Right ventricle myocardium superior (tissue), 1 donor: ENCODE results near the gene GJB2. TPM values are rescaled to one million over a fixed set of nuclear protein-coding genes. Genes with fewer than 3 reads are reported as not detected.
A peak's percentile ranks its signal among the peaks of the same experiment; 100 is the strongest.

ENCODE experiments used
- ATAC-seq: fragments of 200-7000 bp; cut with Tn5 transposase; one replicate; pipeline ENCODE4 v1.9.1; 2020; ENCODE audit warnings: mild to moderate bottlenecking; ENCODE audit not compliant: poor library complexity
- DNase-seq: peaks from one replicate; pipeline ENCODE4 v3.0.0-alpha.2; 2020
- intact Hi-C: fragments of 100-400 bp; cut with DNase I; formaldehyde crosslinking; loops from one replicate; pipeline ENCODE4 v1.11.2; 2022
- long read RNA-seq: library from polyadenylated mRNA; unstranded; transcript quantifications from one replicate; pipeline ENCODE4 v2.0.0, GENCODE V29; 2021
- total RNA-seq: library from RNA; stranded (reverse); fragmentation: NEBNext Ultra II Directional; extraction: Animal tissue kit (Norgen Biotek cat#: 25700); gene quantifications from one replicate; pipeline ENCODE4 v1.2.1, GENCODE V29; 2021
- donor health status: DM: no; HTN: yes; CAD: no; lungs with severe emphysema.

The GJB2 gene
- 0.38 TPM for total RNA-seq
- long read RNA-seq, partial matches to known transcripts = 0 of 2 reads
- long read RNA-seq, other reads (novel, unspliced or antisense) = 0 of 2 reads

DNA sequence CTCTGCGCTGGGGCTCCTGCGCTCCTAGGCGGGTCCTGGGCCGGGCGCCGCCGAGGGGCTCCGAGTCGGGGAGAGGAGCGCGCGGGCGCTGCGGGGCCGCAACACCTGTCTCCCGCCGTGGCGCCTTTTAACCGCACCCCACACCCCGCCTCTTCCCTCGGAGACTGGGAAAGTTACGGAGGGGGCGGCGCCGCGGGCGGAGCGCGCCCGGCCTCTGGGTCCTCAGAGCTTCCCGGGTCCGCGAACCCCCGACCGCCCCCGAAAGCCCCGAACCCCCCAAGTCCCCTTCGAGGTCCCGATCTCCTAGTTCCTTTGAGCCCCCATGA is at the start of gene GJB2:
Gene GJB2, minus strand, starts transcription at position 103 of the 326 bp plus-strand sequence. CDS start 3,357 bp downstream, outside the sequence.
- intact Hi-C loops = no loop called here
- no peak for DNase-seq
- ATAC-seq = peak; percentile 61

GRCh38 chr13:20241593-20241992 is 48.9 kb upstream of the GJB2 start:
- intact Hi-C loops = no loop called here
- ATAC-seq (peak; percentile 27), DNase-seq (no peak)

- intact Hi-C loops = no loop called here
- no peak for ATAC-seq
- no peak for DNase-seq
Measured at GRCh38 chr13:20239748-20240147, 47.0 kb upstream of the GJB2 start.

- intact Hi-C loops = no loop called here
- DNase-seq (no peak), ATAC-seq (no peak)
Measured at GRCh38 chr13:20232556-20233277, 40.0 kb upstream of the GJB2 start.

- ATAC-seq (peak; percentile 53), DNase-seq (no peak)
- intact Hi-C loops = no loop called here
Measured at GRCh38 chr13:20231839-20232555, 39.3 kb upstream of the GJB2 start, which contains the start of gene GJB6. Gene GJB6, minus strand, starts transcription at chr13:20232319. Its CDS starts 8,839 bp downstream, at chr13:20223480.

DNA sequence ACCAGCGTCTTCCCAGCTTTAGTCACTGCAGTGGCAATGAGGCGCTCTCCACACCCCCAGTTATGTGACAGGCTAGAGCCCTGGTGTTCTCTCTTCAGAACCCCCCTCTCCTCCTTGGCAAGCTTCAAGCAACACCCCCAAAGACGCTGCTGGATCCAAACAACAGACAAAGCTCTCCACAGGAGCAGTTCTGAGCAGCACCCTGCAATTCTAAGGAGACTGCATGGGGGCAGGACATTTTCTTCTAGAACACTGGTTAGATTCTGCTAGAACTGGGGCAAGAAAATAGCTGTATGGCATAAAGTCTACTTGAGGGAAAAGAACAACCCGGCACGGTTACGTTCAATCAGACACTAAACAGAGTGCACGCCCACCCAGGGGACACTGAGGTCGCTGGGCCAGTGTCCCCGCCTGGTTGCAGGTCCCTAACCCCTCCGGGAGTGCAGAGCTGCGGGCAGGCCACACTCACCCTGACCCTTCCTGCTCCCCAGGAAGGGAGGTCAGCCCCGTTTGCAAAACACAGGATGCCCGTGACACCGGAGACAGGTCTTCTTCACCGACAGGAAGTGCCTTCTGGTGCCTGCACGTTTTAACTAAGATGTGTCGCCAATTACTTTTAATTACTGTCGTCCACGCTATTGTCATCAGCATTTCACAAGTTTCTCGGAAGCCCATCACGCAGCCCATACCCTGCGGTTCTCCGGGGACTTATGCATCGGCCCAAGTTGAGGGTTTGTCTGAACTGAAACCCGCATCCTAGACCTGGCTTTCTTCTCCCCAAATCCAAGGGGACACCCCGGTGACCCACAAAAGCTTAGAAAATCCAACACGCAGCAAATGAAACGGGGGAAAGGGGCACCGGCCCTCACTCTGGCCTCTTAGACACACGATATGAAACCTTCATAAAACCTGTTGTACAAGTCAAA is 38.4 kb upstream of the GJB2 start:
- ATAC-seq (no peak), DNase-seq (no peak)
- intact Hi-C loops = no loop called here

DNA sequence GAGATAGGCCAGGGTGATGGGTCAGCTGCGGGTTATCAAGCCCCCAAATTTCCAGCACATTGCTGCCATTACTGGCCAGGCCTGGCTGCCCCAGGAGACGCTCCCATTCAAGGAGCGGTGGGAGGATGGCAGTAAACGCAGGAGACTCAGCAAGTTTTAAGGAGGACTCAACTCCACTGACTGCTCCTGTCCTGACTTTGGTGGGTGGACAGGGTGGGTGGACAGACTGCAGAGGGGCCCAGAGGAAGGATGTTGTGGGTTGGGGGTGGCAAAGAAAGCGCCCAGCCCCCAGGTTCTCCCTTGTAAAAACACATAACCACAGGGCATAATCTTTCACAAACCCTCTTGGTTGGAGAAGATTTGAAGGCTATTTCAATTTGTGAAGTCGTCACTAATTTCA is 35.0 kb upstream of the GJB2 start:
- DNase-seq (no peak), ATAC-seq (no peak)
- intact Hi-C loops = no loop called here

- intact Hi-C loops = no loop called here
- ATAC-seq = no peak
Measured at GRCh38 chr13:20227288-20227687, 34.5 kb upstream of the GJB2 start.

GRCh38 chr13:20222553-20222952 is 29.8 kb upstream of the GJB2 start:
- ATAC-seq = no peak
- intact Hi-C loops = no loop called here
- DNase-seq = no peak

More at GRCh38 chr13:20227288-20227687, 34.5 kb upstream of the GJB2 start:
- no peak for DNase-seq

GRCh38 chr13:20221772-20222171 is 29.0 kb upstream of the GJB2 start:
- DNase-seq (no peak), ATAC-seq (no peak)
- intact Hi-C loops = no loop called here

- no peak for ATAC-seq
- intact Hi-C loops = no loop called here
- DNase-seq = no peak
Measured at GRCh38 chr13:20219577-20219976, 26.8 kb upstream of the GJB2 start.

DNA sequence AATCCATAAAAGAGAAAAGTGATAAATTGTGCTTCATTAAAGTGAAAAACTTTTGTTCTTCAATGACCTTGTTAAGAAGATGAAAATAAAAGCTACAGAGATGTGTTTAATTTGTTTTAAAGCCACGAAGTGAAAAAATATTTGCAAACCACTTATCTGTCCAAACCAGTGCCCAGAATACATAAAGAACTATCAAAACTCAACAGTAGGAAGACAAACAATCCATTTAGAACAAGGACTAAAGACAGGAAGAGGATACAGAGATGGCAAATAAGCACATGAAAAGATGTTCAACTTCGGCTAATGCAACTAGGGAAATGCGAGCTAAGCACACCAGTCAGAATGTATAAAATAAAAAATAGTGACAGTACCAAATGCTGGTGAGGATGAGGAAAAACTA is 24.4 kb upstream of the GJB2 start:
- no peak for DNase-seq
- no peak for ATAC-seq
- intact Hi-C loops = no loop called here

GRCh38 chr13:20209948-20210347 is 17.2 kb upstream of the GJB2 start:
- DNase-seq = no peak
- no peak for ATAC-seq
- intact Hi-C loops = no loop called here

DNA sequence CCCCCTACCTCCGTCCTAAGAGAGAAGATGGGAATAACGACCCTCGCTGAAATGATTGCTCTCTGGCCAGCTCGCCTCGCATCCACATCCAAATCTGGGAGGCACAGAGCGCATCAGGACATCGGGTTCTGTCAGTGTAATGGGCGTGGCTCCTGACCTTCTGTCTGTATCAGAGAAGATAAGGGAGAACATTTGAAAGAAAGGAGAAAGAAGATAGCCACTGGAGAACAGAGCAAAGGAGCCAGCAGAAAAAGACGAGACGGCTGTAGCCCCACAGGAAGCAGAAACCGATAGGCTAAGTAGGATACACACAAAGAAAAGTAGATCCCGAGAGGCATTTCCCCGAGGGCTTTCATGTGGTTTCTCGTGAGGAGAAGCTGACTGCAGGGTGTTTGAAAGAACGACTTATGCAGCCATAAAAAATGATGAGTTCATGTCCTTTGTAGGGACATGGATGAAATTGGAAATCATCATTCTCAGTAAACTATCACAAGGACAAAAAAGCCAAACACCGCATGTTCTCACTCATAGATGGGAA is 14.0 kb upstream of the GJB2 start:
- ATAC-seq = no peak
- intact Hi-C loops = no loop called here

DNA sequence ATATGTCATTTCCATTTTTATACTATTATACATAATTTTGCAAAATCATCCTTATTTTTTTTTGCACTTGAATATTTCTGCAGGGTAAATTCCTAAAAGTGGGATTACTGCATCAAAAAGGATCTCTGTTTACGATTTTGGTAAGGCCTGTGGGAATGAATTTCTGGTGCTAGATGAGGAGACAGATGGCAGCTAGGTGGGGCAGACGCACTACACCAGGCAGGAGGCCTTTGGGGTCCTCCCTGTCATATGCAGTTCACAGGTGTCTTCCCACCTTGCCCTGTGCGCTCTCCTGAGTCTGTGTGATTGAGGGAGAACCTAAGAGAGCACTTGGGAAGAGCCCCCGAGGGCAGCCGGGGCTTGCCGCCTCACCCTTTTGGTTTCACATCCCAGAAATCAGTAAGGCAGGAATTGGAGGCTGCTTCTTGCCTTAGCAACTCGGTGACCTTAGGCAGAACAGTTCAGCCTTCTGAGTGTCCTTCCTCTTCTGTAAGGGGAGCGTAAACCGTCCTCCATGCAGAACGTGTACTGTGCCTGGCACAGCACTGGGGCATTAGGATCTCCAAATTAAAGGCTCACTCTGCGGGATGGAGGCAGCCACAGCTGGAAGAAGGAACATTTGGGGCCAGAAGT is 13.4 kb upstream of the GJB2 start:
- DNase-seq (no peak), ATAC-seq (no peak)
- intact Hi-C loops = no loop called here

More for the DNA sequence above, 14.0 kb upstream of the GJB2 start:
- DNase-seq = no peak

GRCh38 chr13:20198781-20199180 is 6.0 kb upstream of the GJB2 start:
- intact Hi-C loops = loop anchor here (5.0 kb wide), 1 partner anchor 289 kb away; no protein-coding TSS in a partner anchor
- no peak for ATAC-seq
- no peak for DNase-seq

GRCh38 chr13:20197361-20197834 is 4.7 kb upstream of the GJB2 start:
- no peak for DNase-seq
- intact Hi-C loops = loop anchor here (5.0 kb wide), 1 partner anchor 290 kb away; no protein-coding TSS in a partner anchor

GRCh38 chr13:20195801-20196200 is 3.1 kb upstream of the GJB2 start:
- no peak for ATAC-seq
- intact Hi-C loops = loop anchor here (5.0 kb wide), 1 partner anchor 292 kb away; no protein-coding TSS in a partner anchor
- DNase-seq = no peak

More at GRCh38 chr13:20197361-20197834, 4.7 kb upstream of the GJB2 start:
- peak; percentile 54 for ATAC-seq
